ENCODE data around the gene VASH1. TPM values are rescaled to one million over a fixed set of nuclear protein-coding genes. Genes with fewer than 3 reads are reported as not detected.
A peak's percentile ranks its signal among the peaks of the same experiment; 100 is the strongest.

VASH1 gene
- total and polyA plus RNA-seq, 2 of the 13 experiments (the other 11 are each of a cell fraction or from before 2014, with no cell fraction given): 0.11 to 0.24 TPM

GRCh38 chr14:76775695-76776427 lies 14.6 kb downstream of the VASH1 start:
- ChIA-PET CTCF (ENCODE audit: low intra/inter-chr PET ratio, low total read pairs) (interaction anchor here (1.5 kb wide), 1 partner anchor 66 kb away, joined by 8 read pairs; no protein-coding TSS in a partner anchor), POLR2A (interaction anchor here (0.9 kb wide), 1 partner anchor 9 kb away, joined by 4 read pairs; no protein-coding TSS in a partner anchor)
- FAIRE-seq: no peak
- TF ChIP-seq HNRNPK (IDR thresholded peaks at IDR 0.05; ENCODE audit: low read depth, low read length, poor library complexity, severe bottlenecking): peak; percentile 14
- TF ChIP-seq AGO2 (optimal IDR thresholded peaks at IDR 0.05; ENCODE audit: low read depth, low read length): peak; percentile 20
- peak; percentile 53; the same call in 1 of the 2 replicates for TF ChIP-seq ZBTB33 (CRISPR knock-in tag; IDR thresholded peaks at IDR 0.05)
- no peak for TF ChIP-seq POLR2G (IDR thresholded peaks at IDR 0.05; ENCODE audit: low read depth, low read length)
- TF ChIP-seq RAD21 (CRISPR knock-in tag; IDR thresholded peaks at IDR 0.05): no peak
- no peak overlapping the region for H2AFZ ChIP-seq (ENCODE audit: low read length)
- H3K4me1 ChIP-seq (ENCODE audit: insufficient read depth, low read length): peaks cover 29% of the 10 kb centered on the region
- no peak overlapping the region for H3K9ac ChIP-seq (ENCODE audit: insufficient read depth, low read depth, low read length)
- BruUV-seq (replicated peaks): no TSS peak
- intact Hi-C loops (cut with micrococcal nuclease; ENCODE audit: unreplicated experiment): no loop called here
- ATAC-seq: no peak
- DNase-seq (ENCODE audit: low spot score): no peak
- no peak overlapping the region for H3K27ac ChIP-seq (ENCODE audit: extremely low read length, insufficient read depth, low read length)
- H4K20me1 ChIP-seq (ENCODE audit: insufficient read depth, low read length): no peaks in the 10 kb centered on the region
- in situ Hi-C loops (cut with HindIII; ENCODE audit: extremely low pct_ligation_motif_present, low pct_unique_long_range_greater_than_20kb): no loop called here
- no peaks in the 10 kb centered on the region for H3K36me3 ChIP-seq (replicated peaks in 1 of 2; ENCODE audit: control insufficient read depth in 1 of 2, insufficient read depth in 2 of 2, low read length in 2 of 2)
- H3K79me2 ChIP-seq (ENCODE audit: insufficient read depth, low read length): no peaks in the 10 kb centered on the region
- no peak overlapping the region for H3K4me2 ChIP-seq (ENCODE audit: low read depth, low read length)
- no peak overlapping the region for H3K4me3 ChIP-seq (replicated peaks in 1 of 3; ENCODE audit: insufficient read depth in 1 of 3, low read depth in 2 of 3, low read length in 3 of 3)
- H3K9me3 ChIP-seq (ENCODE audit: low read length): no peaks in the 10 kb centered on the region
- 0 out of 5 replicates have a peak, but pooled peaks cover 0 to 7% of the 10 kb centered on the region in 2 experiments for H3K27me3 ChIP-seq (ENCODE audit: control insufficient read depth in 1 of 2, insufficient read depth in 2 of 2, low read length in 2 of 2)
- 93% methylated on average over 34 of the region's 54 CpGs for WGBS (ENCODE audit: low lambda C conversion rate)
